ENCODE data around the gene HSPD1. TPM values are rescaled to one million over a fixed set of nuclear protein-coding genes. Genes with fewer than 3 reads are reported as not detected.

Gene HSPD1
- total and polyA plus RNA-seq, 9 of the 15 experiments (the other 6 are each of a cell fraction or from before 2014, with no cell fraction given) = 398 to 1,014 (median 622) TPM

DNA sequence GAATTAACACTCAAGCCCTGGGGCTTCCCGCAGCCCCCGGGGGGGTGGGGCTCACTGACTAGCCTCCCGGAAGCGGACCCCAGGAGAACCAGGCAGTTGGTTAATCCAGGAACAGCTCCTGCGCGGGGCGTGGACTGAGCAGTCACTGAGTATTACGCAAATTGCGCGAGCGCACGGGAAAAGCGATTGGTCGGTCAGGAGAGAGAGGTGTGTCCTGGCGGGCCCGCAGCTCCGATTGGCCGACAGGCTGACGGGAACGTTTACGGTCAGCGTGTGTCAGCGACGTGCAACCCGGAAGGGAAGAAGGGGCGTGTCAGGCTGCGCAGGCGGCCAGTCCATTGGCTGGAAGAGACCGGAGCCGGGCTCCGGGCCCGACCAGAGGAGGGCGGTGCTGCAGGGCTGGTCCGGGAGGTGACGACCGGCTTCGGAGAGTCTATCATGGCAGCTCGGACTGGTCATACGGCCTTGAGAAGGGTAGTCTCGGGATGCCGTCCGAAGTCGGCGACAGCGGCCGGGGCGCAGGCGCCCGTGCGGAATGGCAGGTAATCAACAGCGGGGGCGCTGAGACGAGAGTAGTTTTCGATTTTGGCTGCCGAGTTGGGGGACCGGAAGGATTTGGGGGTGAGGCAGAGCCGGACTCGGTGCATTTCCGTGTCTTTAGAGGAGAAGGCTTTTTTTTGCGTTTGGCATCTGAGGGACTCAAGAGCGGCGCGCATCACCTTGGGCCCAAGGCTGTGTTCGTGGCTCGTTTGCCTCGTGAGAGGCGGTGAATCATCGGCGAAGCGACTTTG lies 46.3 kb downstream of the HSPD1 start, which contains the start of gene COQ10B (continued):
- TF ChIP-seq, protein P1, sequence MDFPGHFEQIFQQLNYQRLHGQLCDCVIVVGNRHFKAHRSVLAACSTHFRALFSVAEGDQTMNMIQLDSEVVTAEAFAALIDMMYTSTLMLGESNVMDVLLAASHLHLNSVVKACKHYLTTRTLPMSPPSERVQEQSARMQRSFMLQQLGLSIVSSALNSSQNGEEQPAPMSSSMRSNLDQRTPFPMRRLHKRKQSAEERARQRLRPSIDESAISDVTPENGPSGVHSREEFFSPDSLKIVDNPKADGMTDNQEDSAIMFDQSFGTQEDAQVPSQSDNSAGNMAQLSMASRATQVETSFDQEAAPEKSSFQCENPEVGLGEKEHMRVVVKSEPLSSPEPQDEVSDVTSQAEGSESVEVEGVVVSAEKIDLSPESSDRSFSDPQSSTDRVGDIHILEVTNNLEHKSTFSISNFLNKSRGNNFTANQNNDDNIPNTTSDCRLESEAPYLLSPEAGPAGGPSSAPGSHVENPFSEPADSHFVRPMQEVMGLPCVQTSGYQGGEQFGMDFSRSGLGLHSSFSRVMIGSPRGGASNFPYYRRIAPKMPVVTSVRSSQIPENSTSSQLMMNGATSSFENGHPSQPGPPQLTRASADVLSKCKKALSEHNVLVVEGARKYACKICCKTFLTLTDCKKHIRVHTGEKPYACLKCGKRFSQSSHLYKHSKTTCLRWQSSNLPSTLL (IDR thresholded peaks at IDR 0.05) = peak; percentile 79
- no peak for TF ChIP-seq MBD1 (CRISPR knock-in tag; IDR thresholded peaks at IDR 0.05)
- TF ChIP-seq NCOA4 (IDR thresholded peaks at IDR 0.05; ENCODE audit: partially characterized antibody) = no peak
- TF ChIP-seq NFRKB (IDR thresholded peaks at IDR 0.05; ENCODE audit: low read depth) = peak; percentile 86
- TF ChIP-seq NR2C2 (CRISPR knock-in tag; IDR thresholded peaks at IDR 0.05) = no peak
- TF ChIP-seq NR2C2 (tag; IDR thresholded peaks at IDR 0.05) = peak; percentile 72; the same call in 1 of the 2 replicates
- TF ChIP-seq ZNF140 (CRISPR knock-in tag; IDR thresholded peaks at IDR 0.05) = no peak
- peak; percentile 86 for TF ChIP-seq KDM5B (IDR thresholded peaks at IDR 0.05; ENCODE audit: insufficient replicate concordance, low read depth, low read length)
- TF ChIP-seq, protein P2, sequence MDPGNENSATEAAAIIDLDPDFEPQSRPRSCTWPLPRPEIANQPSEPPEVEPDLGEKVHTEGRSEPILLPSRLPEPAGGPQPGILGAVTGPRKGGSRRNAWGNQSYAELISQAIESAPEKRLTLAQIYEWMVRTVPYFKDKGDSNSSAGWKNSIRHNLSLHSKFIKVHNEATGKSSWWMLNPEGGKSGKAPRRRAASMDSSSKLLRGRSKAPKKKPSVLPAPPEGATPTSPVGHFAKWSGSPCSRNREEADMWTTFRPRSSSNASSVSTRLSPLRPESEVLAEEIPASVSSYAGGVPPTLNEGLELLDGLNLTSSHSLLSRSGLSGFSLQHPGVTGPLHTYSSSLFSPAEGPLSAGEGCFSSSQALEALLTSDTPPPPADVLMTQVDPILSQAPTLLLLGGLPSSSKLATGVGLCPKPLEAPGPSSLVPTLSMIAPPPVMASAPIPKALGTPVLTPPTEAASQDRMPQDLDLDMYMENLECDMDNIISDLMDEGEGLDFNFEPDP (CRISPR knock-in tag; IDR thresholded peaks at IDR 0.05) = no peak

Measured in K562 (cell line).